Osteocyte (in vitro differentiated cells): ENCODE measurements around the gene RBMS1. TPM values are rescaled to one million over a fixed set of nuclear protein-coding genes. Genes with fewer than 3 reads are reported as not detected.

ENCODE experiments used
- DNase-seq: peaks from one replicate; pipeline ENCODE4 v3.0.0; 2021; ENCODE audit warnings: mixed read lengths; ENCODE audit not compliant: unreplicated experiment; ENCODE audit errors: extremely low spot score
- H3K27ac Mint-ChIP-seq: one replicate; pipeline ENCODE4 v1.8.0; 2021; ENCODE audit warnings: mild to moderate bottlenecking, mixed read lengths; ENCODE audit not compliant: unreplicated experiment
- H3K27me3 Mint-ChIP-seq: one replicate; pipeline ENCODE4 v1.8.0; 2021; ENCODE audit warnings: mixed read lengths; ENCODE audit not compliant: unreplicated experiment
- H3K36me3 Mint-ChIP-seq: one replicate; pipeline ENCODE4 v1.8.0; 2021; ENCODE audit warnings: mixed read lengths; ENCODE audit not compliant: unreplicated experiment
- H3K4me1 Mint-ChIP-seq: one replicate; pipeline ENCODE4 v1.8.0; 2021; ENCODE audit warnings: mixed read lengths; ENCODE audit not compliant: unreplicated experiment
- H3K4me3 Mint-ChIP-seq: one replicate; pipeline ENCODE4 v1.8.0; 2021; ENCODE audit warnings: mild to moderate bottlenecking, moderate library complexity, mixed read lengths; ENCODE audit not compliant: unreplicated experiment
- H3K9me3 Mint-ChIP-seq: one replicate; pipeline ENCODE4 v1.8.0; 2021; ENCODE audit warnings: mixed read lengths; ENCODE audit not compliant: unreplicated experiment
- CTCF ChIP-seq: fragments of 200-600 bp; sonication (generic); IDR thresholded peaks from 2 replicates; pipeline ENCODE4 v1.5.0; 2021; ENCODE audit warnings: antibody characterized with exemption, mild to moderate bottlenecking, moderate library complexity
- total RNA-seq: library from RNA; stranded (reverse); gene quantifications from 2 replicates; pipeline ENCODE4 v1.2.1, GENCODE V29; 2021

Gene RBMS1
- total RNA-seq, 1 donor from 2014 or later = 169 TPM

GRCh38 chr2:160474319-160474645 lies 19.3 kb downstream of the RBMS1 start:
- Mint-ChIP-seq H3K27ac (peak overlapping the region; percentile 69), H3K4me1 (peaks cover 77% of the 10 kb centered on the region), H3K36me3 (peaks cover 7% of the 10 kb centered on the region), H3K4me3 (no peak overlapping the region), H3K9me3 (no peaks in the 10 kb centered on the region), H3K27me3 (no peaks in the 10 kb centered on the region)
- no peak for TF ChIP-seq CTCF
- DNase-seq = no peak

- H3K27me3 Mint-ChIP-seq = no peaks in the 10 kb centered on the region
- H3K27ac Mint-ChIP-seq = peak overlapping the region; percentile 69
- peaks cover 3% of the 10 kb centered on the region for H3K36me3 Mint-ChIP-seq
- no peak overlapping the region for H3K4me3 Mint-ChIP-seq
- H3K9me3 Mint-ChIP-seq = no peaks in the 10 kb centered on the region
- TF ChIP-seq CTCF = no peak
- H3K4me1 Mint-ChIP-seq = peaks cover 76% of the 10 kb centered on the region
- DNase-seq = no peak
These were observed 19.9 kb downstream of the RBMS1 start for GRCh38 chr2:160473468-160474318.

- Mint-ChIP-seq H3K27ac (peak overlapping the region; percentile 78), H3K36me3 (no peaks in the 10 kb centered on the region), H3K27me3 (no peaks in the 10 kb centered on the region), H3K4me3 (no peak overlapping the region), H3K4me1 (peaks cover 69% of the 10 kb centered on the region), H3K9me3 (no peaks in the 10 kb centered on the region)
- no peak for DNase-seq
- no peak for TF ChIP-seq CTCF
These were observed 20.8 kb downstream of the RBMS1 start for GRCh38 chr2:160472839-160473251.

- H3K27ac Mint-ChIP-seq = peak overlapping the region; percentile 78
- no peaks in the 10 kb centered on the region for H3K36me3 Mint-ChIP-seq
- no peak for TF ChIP-seq CTCF
- H3K4me1 Mint-ChIP-seq = peaks cover 67% of the 10 kb centered on the region
- H3K9me3 Mint-ChIP-seq = no peaks in the 10 kb centered on the region
- H3K4me3 Mint-ChIP-seq = no peak overlapping the region
- no peaks in the 10 kb centered on the region for H3K27me3 Mint-ChIP-seq
- DNase-seq = no peak
These were observed 21.7 kb downstream of the RBMS1 start for GRCh38 chr2:160471950-160472349.

GRCh38 chr2:160469621-160470204 lies 23.9 kb downstream of the RBMS1 start:
- H3K27me3 Mint-ChIP-seq = no peaks in the 10 kb centered on the region
- H3K27ac Mint-ChIP-seq = peak overlapping the region; percentile 18
- peaks cover 57% of the 10 kb centered on the region for H3K4me1 Mint-ChIP-seq
- no peaks in the 10 kb centered on the region for H3K9me3 Mint-ChIP-seq
- no peak for TF ChIP-seq CTCF
- no peak overlapping the region for H3K4me3 Mint-ChIP-seq
- no peak for DNase-seq
- H3K36me3 Mint-ChIP-seq = no peaks in the 10 kb centered on the region
